Measurements from ENCODE around the gene SLC4A11. TPM values are rescaled to one million over a fixed set of nuclear protein-coding genes. Genes with fewer than 3 reads are reported as not detected.
A peak's percentile ranks its signal among the peaks of the same experiment; 100 is the strongest.

The SLC4A11 gene
- total RNA-seq, 1 experiment from 2014 or later = 0.24 TPM

DNA sequence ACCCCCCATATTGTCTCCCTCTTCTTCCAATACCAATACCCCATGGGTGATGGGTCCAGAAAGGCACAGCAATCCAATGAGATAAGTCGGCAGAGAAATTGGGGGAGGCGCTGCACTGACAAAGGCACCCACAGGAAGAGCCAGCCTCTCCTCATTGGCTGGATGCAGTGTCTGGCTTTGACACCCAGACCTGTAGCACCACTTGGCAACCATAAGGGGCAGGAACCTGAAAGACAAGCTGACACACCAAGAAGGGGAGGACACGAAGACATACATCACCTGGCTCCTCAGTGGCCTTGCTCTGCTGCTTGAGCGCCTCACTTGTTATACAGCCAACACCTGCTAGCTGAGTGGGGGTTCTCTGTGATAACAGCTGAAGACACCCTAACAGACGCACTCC, 19.4 kb upstream of the SLC4A11 start:
- H3K36me3 ChIP-seq = peaks cover 53% of the 10 kb centered on the region
- DNase-seq (ENCODE audit: low read depth in 1 of 2, low spot score in 2 of 2) = no peak
- H3K4me1 ChIP-seq (replicated peaks) = peaks cover 5% of the 10 kb centered on the region
- no peak overlapping the region for H3K27ac ChIP-seq
- H3K9me3 ChIP-seq (replicated peaks) = no peaks in the 10 kb centered on the region
- H3K4me3 ChIP-seq = no peak overlapping the region
- no peaks in the 10 kb centered on the region for H3K27me3 ChIP-seq (replicated peaks)

DNA sequence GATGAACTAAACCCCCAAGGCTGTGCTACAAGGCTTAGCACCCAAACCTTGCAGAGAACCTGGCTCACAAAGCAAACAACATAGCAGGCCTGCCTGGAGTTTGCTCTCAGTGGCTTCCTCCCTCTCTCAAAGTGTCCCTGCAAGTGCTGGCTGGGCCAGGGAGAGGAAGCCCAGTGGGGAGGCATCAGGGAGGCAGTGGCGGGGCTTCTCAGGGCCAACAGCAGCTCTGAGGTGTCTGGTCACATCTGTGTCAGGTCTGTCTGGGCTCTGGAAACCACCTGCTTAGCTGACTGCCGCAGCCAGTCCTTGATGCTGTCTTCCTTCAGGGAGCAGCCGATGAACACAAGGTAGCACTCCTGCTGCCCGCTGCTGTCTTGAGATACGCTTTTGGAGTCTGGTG, 16.7 kb upstream of the SLC4A11 start:
- H3K27ac ChIP-seq = no peak overlapping the region
- H3K27me3 ChIP-seq (replicated peaks) = no peaks in the 10 kb centered on the region

DNA sequence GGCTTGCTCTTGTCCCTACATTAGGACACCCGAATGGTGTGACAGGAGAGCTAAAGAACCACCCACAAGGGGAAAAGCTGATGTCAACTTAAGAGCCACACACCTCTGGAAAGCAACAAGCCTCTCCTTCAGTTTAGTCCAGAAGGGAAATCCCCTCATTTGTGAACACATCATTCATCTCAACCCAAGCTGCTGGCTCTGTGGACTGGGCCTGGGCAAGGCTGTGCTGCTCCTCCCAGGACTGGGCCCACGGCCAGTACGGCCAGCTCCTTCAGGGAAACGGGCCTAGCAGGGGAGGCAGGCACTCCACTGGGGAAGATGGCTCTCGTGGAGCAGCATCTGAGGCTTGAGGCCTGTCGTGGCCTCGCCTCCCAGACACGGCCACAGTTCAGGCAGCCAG, 12.8 kb upstream of the SLC4A11 start:
- H3K27ac ChIP-seq = no peak overlapping the region
- no peak for DNase-seq (ENCODE audit: low read depth in 1 of 2, low spot score in 2 of 2)

More for the DNA sequence above, 16.7 kb upstream of the SLC4A11 start:
- H3K4me1 ChIP-seq (replicated peaks) = no peaks in the 10 kb centered on the region
- H3K9me3 ChIP-seq (replicated peaks) = no peaks in the 10 kb centered on the region
- DNase-seq (ENCODE audit: low read depth in 1 of 2, low spot score in 2 of 2) = no peak
- H3K36me3 ChIP-seq = peaks cover 57% of the 10 kb centered on the region
- H3K4me3 ChIP-seq = no peak overlapping the region

DNA sequence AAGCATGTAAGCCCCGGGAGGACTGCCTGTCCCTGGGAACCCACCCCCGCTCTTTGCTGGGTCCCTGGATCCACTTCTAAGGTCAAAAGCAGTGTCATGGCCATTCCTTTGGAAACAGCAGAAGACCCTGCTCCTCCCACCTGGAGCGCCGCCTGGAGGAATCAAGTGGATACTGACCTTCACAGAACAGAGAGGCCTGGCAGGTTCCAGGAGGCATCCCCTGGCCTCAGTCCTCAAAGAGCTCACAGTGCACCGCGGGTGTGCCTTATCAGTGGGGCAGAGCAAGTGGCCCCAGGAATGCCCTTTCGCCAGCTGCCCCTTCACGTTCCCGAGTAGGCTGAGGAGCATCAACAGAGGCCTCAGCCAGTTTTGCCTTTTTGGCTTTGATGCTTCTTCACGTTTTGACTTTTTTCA, 11.1 kb upstream of the SLC4A11 start:
- DNase-seq (ENCODE audit: low read depth in 1 of 2, low spot score in 2 of 2) = no peak
- Histone ChIP-seq H3K27me3 (replicated peaks) (peaks cover 13% of the 10 kb centered on the region), H3K27ac (no peak overlapping the region), H3K4me1 (replicated peaks) (peaks cover 7% of the 10 kb centered on the region), H3K36me3 (peaks cover 23% of the 10 kb centered on the region), H3K9me3 (replicated peaks) (no peaks in the 10 kb centered on the region), H3K4me3 (no peak overlapping the region)

More for the DNA sequence above, 12.8 kb upstream of the SLC4A11 start:
- H3K9me3 ChIP-seq (replicated peaks) = no peaks in the 10 kb centered on the region
- H3K4me1 ChIP-seq (replicated peaks) = peaks cover 7% of the 10 kb centered on the region
- H3K36me3 ChIP-seq = peaks cover 38% of the 10 kb centered on the region
- no peak overlapping the region for H3K4me3 ChIP-seq
- H3K27me3 ChIP-seq (replicated peaks) = peaks cover 13% of the 10 kb centered on the region

DNA sequence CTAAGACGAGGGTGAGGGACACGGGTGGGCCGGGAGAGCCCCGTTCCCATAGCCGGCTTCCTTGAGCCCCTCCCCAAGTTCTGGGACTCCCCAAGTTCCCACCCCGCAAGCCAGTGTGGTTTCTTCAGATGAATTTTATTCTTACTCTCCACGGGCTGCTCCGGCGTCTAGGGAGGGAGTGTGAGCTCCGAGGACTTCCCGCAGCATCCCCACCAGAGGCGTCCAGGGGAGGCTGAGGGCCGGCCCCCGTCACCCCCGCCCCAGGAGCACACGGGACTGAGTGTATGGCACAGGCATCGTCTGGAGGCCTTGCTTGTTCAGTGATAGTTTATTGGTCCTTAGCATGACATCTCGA, 10.0 kb upstream of the SLC4A11 start:
- Histone ChIP-seq H3K4me1 (replicated peaks) (peaks cover 7% of the 10 kb centered on the region), H3K4me3 (no peak overlapping the region), H3K27ac (no peak overlapping the region), H3K9me3 (replicated peaks) (no peaks in the 10 kb centered on the region), H3K27me3 (replicated peaks) (peaks cover 13% of the 10 kb centered on the region), H3K36me3 (peaks cover 15% of the 10 kb centered on the region)
- DNase-seq (ENCODE audit: low read depth in 1 of 2, low spot score in 2 of 2) = no peak

DNA sequence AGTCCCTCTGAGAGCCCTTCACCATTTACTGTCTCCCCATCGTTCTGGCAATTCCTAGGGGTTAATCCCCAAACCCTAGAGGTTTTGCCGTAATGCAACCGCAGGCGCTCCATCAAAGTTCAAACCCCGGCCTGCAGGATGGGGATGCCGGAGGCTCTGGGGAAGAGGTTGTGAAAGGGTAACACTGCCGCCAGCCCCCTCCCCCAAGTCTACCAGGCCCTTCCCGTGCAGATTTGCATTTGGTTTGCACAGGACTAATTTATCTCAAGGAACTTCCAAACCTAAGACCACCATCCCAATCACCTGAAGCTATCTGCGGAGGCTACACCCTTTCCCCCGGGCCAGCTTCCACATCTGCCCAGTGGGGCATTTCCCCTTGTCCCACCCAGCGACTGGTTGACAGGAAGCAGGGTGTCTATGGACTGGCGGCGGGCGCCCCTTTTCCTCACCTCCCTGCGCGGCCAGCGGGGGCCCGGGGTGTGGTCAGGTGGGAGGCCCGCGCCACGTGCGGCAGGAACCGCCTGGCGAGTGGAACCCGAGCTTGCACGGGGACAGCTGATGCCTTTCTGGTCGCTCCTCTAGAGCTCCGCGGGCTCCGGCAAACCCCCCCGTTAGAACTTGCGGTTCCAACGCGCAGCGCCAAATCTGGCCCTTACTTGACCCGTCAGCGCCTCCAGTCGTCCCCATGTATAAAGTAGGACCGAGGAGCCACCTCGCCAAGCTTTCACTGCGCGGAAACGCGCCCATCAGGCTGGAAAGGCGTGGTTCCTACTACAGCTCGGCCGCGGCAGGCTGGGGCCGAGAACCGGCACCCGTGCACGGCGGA, 9.4 kb upstream of the SLC4A11 start:
- H3K27me3 ChIP-seq (replicated peaks) = peaks cover 13% of the 10 kb centered on the region
- H3K9me3 ChIP-seq (replicated peaks) = no peaks in the 10 kb centered on the region
- peak in 1 of 2 experiments; percentile 22 for DNase-seq (ENCODE audit: low read depth in 1 of 2, low spot score in 2 of 2)
- peaks cover 11% of the 10 kb centered on the region for H3K36me3 ChIP-seq
- H3K27ac ChIP-seq = no peak overlapping the region
- peaks cover 7% of the 10 kb centered on the region for H3K4me1 ChIP-seq (replicated peaks)
- no peak overlapping the region for H3K4me3 ChIP-seq

DNA sequence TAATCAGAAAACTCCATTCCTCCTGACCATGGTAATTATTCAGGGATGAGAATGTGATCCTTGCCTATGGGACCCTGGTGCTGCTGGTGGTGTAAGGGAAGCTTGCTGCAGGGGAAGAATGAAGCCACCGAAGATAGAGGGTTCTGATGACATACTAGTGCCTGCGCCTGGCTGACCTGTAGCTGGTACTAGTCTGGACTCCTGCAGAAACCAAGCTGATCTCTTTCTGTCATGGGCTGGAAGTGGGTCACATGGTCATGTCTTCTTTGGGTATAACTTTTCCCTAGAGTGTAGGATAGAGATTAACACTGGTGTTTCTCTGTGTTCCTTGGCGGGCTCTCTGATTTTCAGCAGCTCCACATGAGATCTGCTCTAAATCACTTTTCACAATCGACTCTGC, 8.6 kb upstream of the SLC4A11 start:
- Histone ChIP-seq H3K4me3 (no peak overlapping the region), H3K9me3 (replicated peaks) (no peaks in the 10 kb centered on the region), H3K36me3 (peaks cover 7% of the 10 kb centered on the region), H3K4me1 (replicated peaks) (peaks cover 7% of the 10 kb centered on the region), H3K27me3 (replicated peaks) (peaks cover 13% of the 10 kb centered on the region), H3K27ac (no peak overlapping the region)
- DNase-seq (ENCODE audit: low read depth in 1 of 2, low spot score in 2 of 2) = no peak

DNA sequence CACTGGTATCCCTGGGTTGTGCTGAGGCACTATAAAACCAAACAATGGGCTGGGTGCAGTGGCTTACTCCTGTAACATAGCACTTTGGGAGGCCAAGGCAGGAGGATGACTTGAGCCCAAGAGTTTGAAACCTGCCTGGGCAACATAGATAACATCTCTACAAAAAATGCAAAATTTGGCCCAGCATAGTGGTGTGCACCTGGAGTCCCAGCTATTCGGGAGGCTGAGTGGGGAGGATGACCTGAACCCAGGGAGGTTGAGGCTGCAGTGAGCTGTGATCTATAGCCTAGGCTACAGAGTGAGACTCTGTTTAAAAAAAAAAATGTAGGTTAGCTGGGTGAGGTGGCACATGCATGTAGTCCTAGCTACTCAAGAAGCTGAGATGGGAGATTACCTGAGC, 7.7 kb upstream of the SLC4A11 start:
- no peak overlapping the region for H3K4me3 ChIP-seq
- H3K27me3 ChIP-seq (replicated peaks) = peaks cover 13% of the 10 kb centered on the region
- no peaks in the 10 kb centered on the region for H3K36me3 ChIP-seq
- H3K9me3 ChIP-seq (replicated peaks) = no peaks in the 10 kb centered on the region
- DNase-seq (ENCODE audit: low read depth in 1 of 2, low spot score in 2 of 2) = no peak
- no peak overlapping the region for H3K27ac ChIP-seq
- peaks cover 7% of the 10 kb centered on the region for H3K4me1 ChIP-seq (replicated peaks)

DNA sequence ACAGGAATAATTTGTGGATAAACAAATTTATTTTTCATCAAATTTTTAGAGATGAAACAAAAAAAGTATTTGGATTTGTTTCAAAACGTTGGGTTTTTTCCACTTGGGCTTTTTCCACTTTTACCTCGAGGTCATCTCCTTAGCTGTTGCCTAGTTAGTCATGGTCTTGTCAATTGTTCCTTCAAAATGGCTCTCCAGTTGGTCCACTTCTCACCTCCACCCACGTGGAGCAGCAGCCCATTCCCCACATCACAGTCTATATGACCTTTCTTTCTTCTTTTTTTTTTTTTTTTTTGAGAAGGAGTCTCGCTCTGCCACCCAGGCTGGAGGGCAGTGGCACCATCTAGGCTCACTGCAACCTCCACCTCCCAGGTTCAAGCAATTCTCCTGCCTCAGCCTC, 6.7 kb upstream of the SLC4A11 start:
- H3K9me3 ChIP-seq (replicated peaks) = no peaks in the 10 kb centered on the region
- no peak overlapping the region for H3K4me3 ChIP-seq
- no peak overlapping the region for H3K27ac ChIP-seq
- no peaks in the 10 kb centered on the region for H3K36me3 ChIP-seq
- peaks cover 7% of the 10 kb centered on the region for H3K4me1 ChIP-seq (replicated peaks)
- peaks cover 17% of the 10 kb centered on the region for H3K27me3 ChIP-seq (replicated peaks)
- DNase-seq (ENCODE audit: low read depth in 1 of 2, low spot score in 2 of 2) = no peak

DNA sequence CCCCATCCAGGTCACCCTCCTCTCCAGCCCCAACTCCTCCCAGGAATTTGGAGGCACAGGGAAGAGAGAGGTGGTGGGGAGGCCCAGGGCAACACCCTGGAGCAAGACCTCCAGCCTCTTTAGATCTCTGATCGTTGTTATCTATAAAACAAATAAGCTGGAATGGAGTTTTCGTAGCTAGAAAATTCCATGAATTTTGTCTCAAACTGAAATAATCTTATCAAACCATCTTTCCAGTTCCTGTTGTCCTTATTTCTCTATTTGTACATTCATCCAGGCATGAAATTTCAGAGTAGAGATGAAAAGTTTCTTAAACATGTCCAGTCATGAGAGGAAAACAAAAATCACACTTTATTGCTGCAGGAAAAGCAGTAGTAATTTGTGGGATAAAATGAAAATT, 6.2 kb upstream of the SLC4A11 start:
- no peak for DNase-seq (ENCODE audit: low read depth in 1 of 2, low spot score in 2 of 2)
- Histone ChIP-seq H3K9me3 (replicated peaks) (no peaks in the 10 kb centered on the region), H3K36me3 (no peaks in the 10 kb centered on the region), H3K27me3 (replicated peaks) (peaks cover 17% of the 10 kb centered on the region), H3K4me1 (replicated peaks) (peaks cover 7% of the 10 kb centered on the region), H3K27ac (no peak overlapping the region), H3K4me3 (no peak overlapping the region)

DNA sequence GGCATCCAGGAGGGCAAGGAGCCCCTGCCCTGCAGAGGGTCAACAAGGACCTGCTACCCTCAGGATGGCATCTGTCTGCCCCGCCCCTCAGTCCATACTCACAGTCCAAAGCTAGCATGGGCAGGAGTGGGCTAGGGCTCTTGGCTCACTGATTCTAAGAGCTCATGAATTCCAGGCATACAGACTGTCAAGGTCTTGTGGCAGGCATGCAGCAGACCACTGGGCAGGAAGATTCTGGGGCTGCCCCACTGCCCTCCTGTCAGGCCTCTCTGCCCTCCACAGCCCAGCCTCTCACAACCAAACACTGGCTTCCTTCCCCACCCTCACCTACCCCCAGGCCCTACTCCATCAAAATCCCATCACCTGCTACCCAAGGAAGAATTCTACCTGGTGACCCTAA, 5.6 kb upstream of the SLC4A11 start:
- H3K27ac ChIP-seq = no peak overlapping the region
- H3K27me3 ChIP-seq (replicated peaks) = peaks cover 22% of the 10 kb centered on the region
- H3K9me3 ChIP-seq (replicated peaks) = no peaks in the 10 kb centered on the region
- peaks cover 9% of the 10 kb centered on the region for H3K4me1 ChIP-seq (replicated peaks)
- H3K4me3 ChIP-seq = no peak overlapping the region
- DNase-seq (ENCODE audit: low read depth in 1 of 2, low spot score in 2 of 2) = no peak
- no peaks in the 10 kb centered on the region for H3K36me3 ChIP-seq

DNA sequence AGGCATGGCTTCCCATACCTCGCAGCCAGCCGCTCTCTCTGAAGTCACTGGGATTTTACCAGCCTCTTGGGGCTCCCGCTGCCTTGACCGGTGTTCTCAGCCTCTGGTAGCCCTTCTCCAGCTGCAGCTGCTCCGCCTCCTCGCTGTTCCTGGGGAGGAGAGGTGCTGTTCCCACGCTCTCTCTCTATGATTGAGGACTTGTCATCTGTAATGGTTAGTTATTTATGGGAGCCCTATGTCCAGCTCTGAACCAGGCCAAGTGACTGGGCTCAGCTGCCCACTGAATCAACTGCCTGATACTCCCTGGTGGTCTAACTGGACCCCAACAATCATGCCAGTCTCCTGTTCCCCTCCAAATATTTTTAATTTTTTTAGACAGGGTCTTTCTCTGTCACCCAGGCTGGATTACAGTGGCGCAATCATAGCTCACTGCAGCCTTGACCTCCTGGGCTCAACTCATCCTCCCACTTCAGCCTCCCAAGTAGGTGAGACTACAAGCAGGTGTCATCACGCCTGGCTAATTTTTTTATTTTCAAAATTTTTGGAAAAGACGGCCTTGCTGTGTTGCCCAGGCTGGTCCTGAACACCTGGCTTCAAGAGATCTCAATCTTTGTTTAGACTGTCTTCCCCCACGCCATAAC, 4.8 kb upstream of the SLC4A11 start:
- Histone ChIP-seq H3K27me3 (replicated peaks) (peaks cover 25% of the 10 kb centered on the region), H3K36me3 (no peaks in the 10 kb centered on the region), H3K9me3 (replicated peaks) (no peaks in the 10 kb centered on the region), H3K27ac (no peak overlapping the region), H3K4me1 (replicated peaks) (peaks cover 15% of the 10 kb centered on the region), H3K4me3 (no peak overlapping the region)
- DNase-seq (ENCODE audit: low read depth in 1 of 2, low spot score in 2 of 2) = no peak

DNA sequence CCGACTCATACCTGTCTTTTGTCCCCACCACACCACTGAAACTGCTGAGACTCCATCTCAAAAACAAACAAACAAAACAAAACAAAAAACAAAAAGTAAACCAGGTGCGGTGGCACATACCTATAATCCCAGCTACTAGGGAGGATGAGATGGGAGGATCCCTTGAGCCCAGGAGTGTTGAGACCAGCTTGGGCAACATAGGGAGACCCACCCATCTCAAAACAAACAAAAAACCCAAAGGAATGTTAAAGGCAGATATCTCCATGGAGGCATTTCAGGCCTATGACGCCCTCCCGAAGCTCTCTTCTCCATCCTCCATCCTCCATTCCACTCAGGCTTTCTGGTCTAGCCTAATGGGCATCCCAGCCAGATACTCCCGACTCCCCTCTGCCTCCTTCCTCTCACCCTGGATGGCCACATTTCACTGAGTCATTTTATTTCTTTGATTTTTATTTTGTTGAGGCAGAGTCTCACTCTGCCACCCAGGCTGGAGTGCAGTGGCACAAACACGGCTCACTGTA, 3.2 kb upstream of the SLC4A11 start:
- Histone ChIP-seq H3K9me3 (replicated peaks) (no peaks in the 10 kb centered on the region; the same call in 1 of the 2 replicates), H3K36me3 (no peaks in the 10 kb centered on the region), H3K4me3 (no peak overlapping the region), H3K27me3 (replicated peaks) (peaks cover 33% of the 10 kb centered on the region), H3K4me1 (replicated peaks) (peaks cover 20% of the 10 kb centered on the region), H3K27ac (no peak overlapping the region)
- no peak for DNase-seq (ENCODE audit: low read depth in 1 of 2, low spot score in 2 of 2)

DNA sequence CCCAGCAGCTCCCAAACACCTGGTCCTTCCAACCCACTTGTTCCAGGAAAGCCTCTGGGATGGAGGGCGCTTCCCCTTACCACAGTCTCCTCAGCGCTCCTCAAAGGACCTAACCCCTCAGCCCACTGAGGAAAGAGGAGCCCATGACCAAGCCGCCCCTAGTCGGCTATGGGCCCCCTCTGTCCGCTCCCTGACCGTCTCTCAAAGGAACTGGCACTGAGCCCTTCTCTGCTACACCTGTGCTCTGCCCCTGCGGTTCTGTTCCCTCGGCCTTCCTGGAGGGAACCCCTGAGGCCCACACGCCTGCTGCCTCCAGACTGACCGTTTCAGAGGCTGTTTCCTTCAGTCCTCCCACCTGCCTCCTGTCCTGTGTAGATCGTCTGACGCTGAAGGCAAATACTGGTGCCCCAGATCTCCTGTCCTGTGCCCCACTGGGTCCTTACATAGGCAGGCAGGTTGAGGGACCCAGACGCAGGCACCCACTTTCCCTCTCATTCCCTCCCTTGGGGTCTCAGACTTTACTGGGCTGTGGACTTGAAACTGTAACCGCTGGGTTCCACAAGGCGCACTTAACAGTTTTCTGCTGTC, 1.9 kb upstream of the SLC4A11 start:
- H3K4me3 ChIP-seq = no peak overlapping the region
- peaks cover 38% of the 10 kb centered on the region for H3K27me3 ChIP-seq (replicated peaks)
- no peaks in the 10 kb centered on the region for H3K36me3 ChIP-seq
- DNase-seq (ENCODE audit: low read depth in 1 of 2, low spot score in 2 of 2) = no peak
- H3K4me1 ChIP-seq (replicated peaks) = peaks cover 20% of the 10 kb centered on the region
- H3K27ac ChIP-seq = no peak overlapping the region
- H3K9me3 ChIP-seq (replicated peaks) = no peaks in the 10 kb centered on the region; the same call in 1 of the 2 replicates
